CD14-positive monocyte (primary cell): ENCODE results near the gene RBFOX1. TPM values are rescaled to one million over a fixed set of nuclear protein-coding genes. Genes with fewer than 3 reads are reported as not detected.

Experiments
- DNase-seq, 3 donors: peaks; one replicate each; pipeline ENCODE4 v3.0.0-alpha.2; 2011 to 2022
- H2AFZ ChIP-seq: 2 replicates; pipeline ENCODE4 v1.6.0; 2012; ENCODE audit warnings: mild to moderate bottlenecking, low read depth, low read length, inconsistent platforms; ENCODE audit not compliant: insufficient read depth, poor library complexity, severe bottlenecking
- H3K27ac ChIP-seq, 2 donors: 1 replicate in 1 of 2; 2 replicates in 1 of 2; pipeline ENCODE4 v1.5.1; 2012 to 2013; ENCODE audit warnings: low read length in 2 of 2, control low read depth in 1 of 2, inconsistent platforms in 1 of 2, low read depth in 1 of 2, mild to moderate bottlenecking in 1 of 2
- H3K27me3 ChIP-seq, 2 donors: one replicate each; pipeline versions ENCODE4 v1.6.0 to v1.6.1; 2011 to 2013; ENCODE audit warnings: low read length in 2 of 2; ENCODE audit not compliant: control insufficient read depth in 2 of 2, insufficient read depth in 2 of 2
- H3K36me3 ChIP-seq, 2 donors: replicated peaks in 1 of 2; 1 replicate in 1 of 2; 2 replicates in 1 of 2; pipeline versions ENCODE4 v1.5.1 to v1.6.1; 2012 to 2013; ENCODE audit warnings: low read length in 2 of 2, control low read depth in 1 of 2, inconsistent platforms in 1 of 2, mild to moderate bottlenecking in 1 of 2; ENCODE audit not compliant: insufficient read depth in 2 of 2, control insufficient read depth in 1 of 2
- H3K4me1 ChIP-seq, 2 donors: 1 replicate in 1 of 2; 2 replicates in 1 of 2; pipeline versions ENCODE4 v1.5.1 to v1.6.1; 2012 to 2013; ENCODE audit warnings: low read length in 2 of 2, control low read depth in 1 of 2, inconsistent platforms in 1 of 2, mild to moderate bottlenecking in 1 of 2, moderate library complexity in 1 of 2; ENCODE audit not compliant: insufficient read depth in 2 of 2, control insufficient read depth in 1 of 2
- H3K4me2 ChIP-seq: replicated peaks from 2 replicates; pipeline ENCODE3; 2012; ENCODE audit warnings: low read length, moderate library complexity, mild to moderate bottlenecking; ENCODE audit not compliant: poor library complexity, severe bottlenecking; ENCODE audit errors: extremely low read depth
- H3K4me3 ChIP-seq, 3 experiments: fragments of 200-600 bp in 1 of 3; sonication (generic) in 1 of 3; replicated peaks in 1 of 3; 1 replicate in 2 of 3; 2 replicates in 1 of 3; pipeline ENCODE4 v1.5.1; 2011 to 2013; ENCODE audit warnings: low read length in 3 of 3, mild to moderate bottlenecking in 3 of 3, control low read depth in 2 of 3, low read depth in 2 of 3, inconsistent platforms in 1 of 3, moderate library complexity in 1 of 3
- H3K79me2 ChIP-seq: 2 replicates; pipeline ENCODE4 v1.6.0; 2012; ENCODE audit warnings: mild to moderate bottlenecking, control low read depth, inconsistent platforms, low read length, moderate library complexity; ENCODE audit not compliant: insufficient read depth
- H3K9ac ChIP-seq: 2 replicates; pipeline ENCODE4 v1.6.0; 2017; ENCODE audit warnings: low read length, mild to moderate bottlenecking; ENCODE audit not compliant: insufficient read depth, poor library complexity, severe bottlenecking
- H3K9me3 ChIP-seq, 2 donors: replicated peaks in 1 of 2; 1 replicate in 1 of 2; 2 replicates in 1 of 2; pipeline versions ENCODE4 v1.5.1 to v1.6.1; 2012 to 2013; ENCODE audit warnings: low read length in 2 of 2, control low read depth in 1 of 2; ENCODE audit not compliant: control insufficient read depth in 1 of 2, insufficient read depth in 1 of 2
- H4K20me1 ChIP-seq: 2 replicates; pipeline ENCODE4 v1.6.0; 2012; ENCODE audit warnings: mild to moderate bottlenecking, low read length, control low read depth, moderate library complexity; ENCODE audit not compliant: insufficient read depth
- H3K27ac Mint-ChIP-seq, 7 donors: one replicate each; pipeline ENCODE4 v1.8.0; 2020; ENCODE audit warnings: mild to moderate bottlenecking in 7 of 7, mixed read lengths in 7 of 7, moderate library complexity in 6 of 7, inconsistent platforms in 2 of 7
- H3K27me3 Mint-ChIP-seq, 3 donors: one replicate each; pipeline ENCODE4 v1.8.0; 2021 to 2022; ENCODE audit warnings: low read depth in 3 of 3, mild to moderate bottlenecking in 3 of 3, mixed read lengths in 3 of 3, moderate library complexity in 3 of 3, inconsistent platforms in 1 of 3
- H3K36me3 Mint-ChIP-seq, 2 donors: one replicate each; pipeline ENCODE4 v1.8.0; 2020; ENCODE audit warnings: mixed read lengths in 2 of 2, inconsistent platforms in 1 of 2, mild to moderate bottlenecking in 1 of 2
- H3K4me1 Mint-ChIP-seq: one replicate; pipeline ENCODE4 v1.8.0; 2020; ENCODE audit warnings: mild to moderate bottlenecking, mixed read lengths
- H3K4me3 Mint-ChIP-seq, 2 donors: one replicate each; pipeline ENCODE4 v1.8.0; 2020; ENCODE audit warnings: mild to moderate bottlenecking in 2 of 2, mixed read lengths in 2 of 2, moderate library complexity in 1 of 2
- H3K9me3 Mint-ChIP-seq, 7 donors: one replicate each; pipeline ENCODE4 v1.8.0; 2020 to 2022; ENCODE audit warnings: mixed read lengths in 7 of 7, mild to moderate bottlenecking in 6 of 7, moderate library complexity in 6 of 7, inconsistent platforms in 2 of 7
- CTCF ChIP-seq: fragments of 200-600 bp; IDR thresholded peaks from one replicate; pipeline ENCODE4 v1.8.0; 2022; ENCODE audit warnings: antibody characterized with exemption, mild to moderate bottlenecking
- WGBS: methylation state at CpG from one replicate; pipeline ENCODE4 v1.1.5; 2013; ENCODE audit warnings: missing lambda C conversion rate; ENCODE audit not compliant: insufficient coverage; 5-methylcytosine and 5-hydroxymethylcytosine counted together
- intact Hi-C, 2 donors: fragments of 100-400 bp; cut with micrococcal nuclease; formaldehyde crosslinking; loops; one replicate each; pipeline versions ENCODE4 v1.15.0 to v1.15.1; 2023
- polyA plus RNA-seq, 3 donors: library from polyadenylated mRNA; depleted of rRNA in 1 of 3; unstranded in 2 of 3; stranded (reverse) in 1 of 3; fragments of 300-500 nt in 2 of 3; fragments of >200 nt in 1 of 3; fragmentation: Illumina TruSeq in 2 of 3; gene quantifications; 1 replicate in 2 of 3; 2 replicates in 1 of 3; pipeline ENCODE4 v1.2.3, GENCODE V29; 2012 to 2021

RBFOX1 gene
- polyA plus RNA-seq, 3 donors = not detected

DNA sequence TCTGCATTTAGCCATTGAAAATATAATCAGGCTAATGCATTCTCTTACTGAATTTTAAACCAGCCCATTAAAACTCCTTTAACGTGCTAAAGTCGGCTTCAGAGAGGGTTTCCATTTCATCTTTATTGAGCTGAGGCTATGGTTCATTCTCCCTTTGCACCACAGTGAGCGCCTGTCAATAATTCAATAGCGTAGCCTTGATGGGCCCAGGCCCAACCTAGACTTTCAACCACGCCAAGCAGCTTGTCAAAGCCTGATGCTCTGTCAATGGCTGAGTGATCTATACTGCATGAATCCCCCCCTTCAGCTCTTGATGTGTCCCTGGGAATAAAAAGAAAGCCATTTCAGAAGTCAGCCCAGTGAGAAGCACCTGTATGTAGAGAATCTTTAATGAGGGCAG, 106.0 kb downstream of the RBFOX1 start:
- Mint-ChIP-seq H3K4me1 (no peaks in the 10 kb centered on the region), H3K9me3 (peaks cover 0 to 4% (median 2%) of the 10 kb centered on the region in 7 donors), H3K36me3 (no peaks in the 10 kb centered on the region), H3K27me3 (peaks cover 1 to 5% (median 2%) of the 10 kb centered on the region in 3 donors), H3K27ac (no peak overlapping the region), H3K4me3 (no peak overlapping the region)
- no peak for TF ChIP-seq CTCF
- Histone ChIP-seq H3K4me1 (no peaks in the 10 kb centered on the region), H3K27ac (no peak overlapping the region), H3K4me3 (no peak overlapping the region), H4K20me1 (no peaks in the 10 kb centered on the region), H3K9ac (no peak overlapping the region), H2AFZ (no peak overlapping the region), H3K9me3 (no peaks in the 10 kb centered on the region), H3K4me2 (no peak overlapping the region), H3K27me3 (no peaks in the 10 kb centered on the region), H3K79me2 (no peaks in the 10 kb centered on the region), H3K36me3 (no peaks in the 10 kb centered on the region)
- DNase-seq = no peak
- WGBS = 92% methylated on average over 2 of the region's 5 CpGs
- intact Hi-C loops = no loop called here

- no peak overlapping the region for H3K4me3 Mint-ChIP-seq
- H3K9me3 ChIP-seq = no peaks in the 10 kb centered on the region
- 59% methylated on average over 3 of the region's 4 CpGs for WGBS
These were observed 106.9 kb downstream of the RBFOX1 start for GRCh38 chr16:7439518-7439917.

More at GRCh38 chr16:7439518-7439917, 106.9 kb downstream of the RBFOX1 start:
- Histone ChIP-seq H3K27ac (no peak overlapping the region), H4K20me1 (no peaks in the 10 kb centered on the region), H2AFZ (no peak overlapping the region), H3K4me1 (no peaks in the 10 kb centered on the region), H3K9ac (no peak overlapping the region), H3K4me3 (no peak overlapping the region), H3K36me3 (no peaks in the 10 kb centered on the region), H3K4me2 (no peak overlapping the region), H3K79me2 (no peaks in the 10 kb centered on the region), H3K27me3 (no peaks in the 10 kb centered on the region)
- Mint-ChIP-seq H3K9me3 (peaks cover 0 to 2% (median 0%) of the 10 kb centered on the region in 7 donors), H3K27ac (no peak overlapping the region), H3K27me3 (peaks cover 1 to 5% (median 2%) of the 10 kb centered on the region in 3 donors), H3K36me3 (no peaks in the 10 kb centered on the region), H3K4me1 (no peaks in the 10 kb centered on the region)
- TF ChIP-seq CTCF = no peak
- intact Hi-C loops = no loop called here
- DNase-seq = no peak
